HepG2 (cell line): ENCODE results near the gene SULT2A1. TPM values are rescaled to one million over a fixed set of nuclear protein-coding genes. Genes with fewer than 3 reads are reported as not detected.

Experiments
- ATAC-seq: fragments of 200-7000 bp; cut with Tn5 transposase; 3 replicates; pipeline ENCODE4 v1.9.1; 2020; ENCODE audit warnings: mild to moderate bottlenecking, moderate library complexity
- BruUV-seq: library from RNA; stranded (reverse); fragments of 400-500 nt; replicated peaks from 2 replicates; lab custom pipeline; 2021; lab: Mats Ljungman, UMichigan
- CTCF ChIA-PET: fragments of 300-600 bp; formaldehyde crosslinking; extraction: SDS; loops from one replicate; lab custom pipeline; 2021; ENCODE audit warnings: low total read pairs, inconsistent platforms, low intra/inter-chr PET ratio; lab: Yijun Ruan, JAX
- POLR2A ChIA-PET: fragments of 350-600 bp; sonication (Branson Sonifier 250); formaldehyde crosslinking; loops from one replicate; lab custom pipeline; 2020; ENCODE audit warnings: antibody characterized with exemption, inconsistent platforms; lab: Yijun Ruan, JAX
- DNase-seq: peaks from one replicate; pipeline ENCODE4 v3.0.0-alpha.2; 2015; ENCODE audit warnings: low spot score
- FAIRE-seq: peaks from 3 replicates; lab custom pipeline; 2011; peaks lifted over from hg19 to GRCh38; lab: Jason Lieb, UNC
- H2AFZ ChIP-seq: one replicate; pipeline ENCODE4 v1.6.1; 2011; ENCODE audit warnings: low read length, inconsistent platforms
- H3K27ac ChIP-seq: fragments of 300-600 bp; 3 replicates; pipeline ENCODE4 v1.8.0; 2011; ENCODE audit warnings: mixed run types, mild to moderate bottlenecking, mixed read lengths, low read length, inconsistent platforms; ENCODE audit not compliant: insufficient read depth; ENCODE audit errors: extremely low read length
- H3K27me3 ChIP-seq, 2 experiments: fragments of 200-600 bp in 1 of 2; 2 replicates in 1 of 2; 3 replicates in 1 of 2; pipeline versions ENCODE4 v1.6.0 to v1.8.0; 2011; ENCODE audit warnings: low read length in 2 of 2, mild to moderate bottlenecking in 2 of 2, moderate library complexity in 2 of 2, inconsistent platforms in 1 of 2; ENCODE audit not compliant: insufficient read depth in 2 of 2, control insufficient read depth in 1 of 2
- H3K36me3 ChIP-seq, 2 experiments: fragments of 200-600 bp in 1 of 2; replicated peaks in 1 of 2; 2 replicates in 1 of 2; 3 replicates in 1 of 2; pipeline versions ENCODE4 v1.5.1 to v1.8.0; 2011; ENCODE audit warnings: low read length in 2 of 2, inconsistent platforms in 1 of 2; ENCODE audit not compliant: insufficient read depth in 2 of 2, control insufficient read depth in 1 of 2
- H3K4me1 ChIP-seq: 2 replicates; pipeline ENCODE4 v1.5.1; 2012; ENCODE audit warnings: low read length, inconsistent platforms; ENCODE audit not compliant: insufficient read depth
- H3K4me2 ChIP-seq: 2 replicates; pipeline ENCODE4 v1.6.0; 2011; ENCODE audit warnings: low read depth, low read length, inconsistent platforms
- H3K4me3 ChIP-seq, 3 experiments: fragments of 200-600 bp in 1 of 3; sonication (generic), shearing (Covaris generic) in 1 of 3; replicated peaks in 1 of 3; 2 replicates each; pipeline ENCODE4 v1.5.1; 2011 to 2016; ENCODE audit warnings: low read length in 3 of 3, inconsistent platforms in 2 of 3, low read depth in 2 of 3, mild to moderate bottlenecking in 2 of 3, control low read depth in 1 of 3, mixed read lengths in 1 of 3; ENCODE audit not compliant: insufficient read depth in 1 of 3
- H3K79me2 ChIP-seq: one replicate; pipeline ENCODE4 v1.6.1; 2011; ENCODE audit warnings: low read length, inconsistent platforms; ENCODE audit not compliant: insufficient read depth
- H3K9ac ChIP-seq: 2 replicates; pipeline ENCODE4 v1.6.0; 2011; ENCODE audit warnings: mild to moderate bottlenecking, low read depth, low read length, inconsistent platforms; ENCODE audit not compliant: insufficient read depth
- H3K9me3 ChIP-seq: 2 replicates; pipeline ENCODE4 v1.5.1; 2012; ENCODE audit warnings: mild to moderate bottlenecking, low read length
- H4K20me1 ChIP-seq: 2 replicates; pipeline ENCODE4 v1.6.0; 2011; ENCODE audit warnings: inconsistent platforms, mild to moderate bottlenecking, low read length, moderate library complexity; ENCODE audit not compliant: insufficient read depth
- CREBL2 ChIP-seq: sonication (generic); formaldehyde crosslinking; IDR thresholded peaks from 2 replicates; pipeline ENCODE4 v1.8.1; 2023; ENCODE audit warnings: missing genetic modification reagents, mild to moderate bottlenecking, borderline replicate concordance
- E2F1 ChIP-seq: sonication (generic); formaldehyde crosslinking; IDR thresholded peaks from 2 replicates; pipeline ENCODE4 v1.5.0; 2020; ENCODE audit warnings: missing genetic modification reagents
- E2F5 ChIP-seq: sonication (generic); formaldehyde crosslinking; conservative IDR thresholded peaks from 2 replicates; pipeline ENCODE4 v1.4.0; 2020; ENCODE audit warnings: missing genetic modification reagents
- EED ChIP-seq: sonication (generic); formaldehyde crosslinking; IDR thresholded peaks from 2 replicates; pipeline ENCODE4 v1.5.0; 2020; ENCODE audit warnings: mild to moderate bottlenecking, missing genetic modification reagents
- SAP130 ChIP-seq: IDR thresholded peaks from 2 replicates; pipeline ENCODE4 v1.6.1; 2016; ENCODE audit warnings: low read depth
- SNRNP70 ChIP-seq: fragments of 200-400 bp; formaldehyde crosslinking; IDR thresholded peaks from 2 replicates; pipeline ENCODE4 v1.6.1; 2017; ENCODE audit warnings: mild to moderate bottlenecking, low read depth, low read length, moderate library complexity
- ZNF317 ChIP-seq: sonication (generic); formaldehyde crosslinking; IDR thresholded peaks from 2 replicates; pipeline ENCODE4 v1.5.0; 2020; ENCODE audit warnings: mild to moderate bottlenecking, missing genetic modification reagents
- ZSCAN30 ChIP-seq: sonication (generic); formaldehyde crosslinking; IDR thresholded peaks from 2 replicates; pipeline ENCODE4 v1.5.0; 2020; ENCODE audit warnings: mild to moderate bottlenecking, missing genetic modification reagents
- WGBS: methylation state at CpG from one replicate; pipeline ENCODE4 v1.1.6; 2017; ENCODE audit warnings: low lambda C conversion rate; 5-methylcytosine and 5-hydroxymethylcytosine counted together
- in situ Hi-C: cut with HindIII; loops from 2 replicates; pipeline ENCODE4 v1.10.0; 2017; ENCODE audit warnings: low pct_unique_long_range_greater_than_20kb; ENCODE audit not compliant: extremely low pct_ligation_motif_present
- intact Hi-C: fragments of 100-400 bp; cut with micrococcal nuclease; formaldehyde crosslinking; loops from one replicate; pipeline ENCODE4 v1.10.0; 2022; ENCODE audit not compliant: unreplicated experiment
- polyA plus RNA-seq, 8 experiments: library from polyadenylated mRNA; depleted of rRNA in 3 of 8; stranded (reverse) in 7 of 8; unstranded in 1 of 8; fragments of >200 nt; fragmentation: Illumina TruSeq in 4 of 8; extraction: Trizol in 4 of 8; gene quantifications; 2 replicates each; pipeline versions ENCODE4 v1.2.1 to v1.2.3, GENCODE V29; 2011 to 2016; ENCODE audit warnings: low read depth in 4 of 8, missing spikeins in 1 of 8, mixed read lengths in 1 of 8; ENCODE audit not compliant: insufficient read depth in 1 of 8
- total RNA-seq, 5 experiments: library from RNA; depleted of rRNA; stranded (reverse); fragments of >200 nt; fragmentation: Illumina TruSeq; extraction: Trizol; gene quantifications; 2 replicates each; pipeline ENCODE4 v1.2.3, GENCODE V29; 2016; ENCODE audit warnings: low read depth in 1 of 5
- TF ChIP-seq, protein P1 (sequence below): sonication (generic); formaldehyde crosslinking; IDR thresholded peaks from 2 replicates; pipeline ENCODE4 v1.4.0; 2020; ENCODE audit warnings: missing genetic modification reagents, borderline replicate concordance

Gene SULT2A1
- total and polyA plus RNA-seq, 2 of the 13 experiments (the other 11 are each of a cell fraction or from before 2014, with no cell fraction given) = 137 to 193 TPM

DNA sequence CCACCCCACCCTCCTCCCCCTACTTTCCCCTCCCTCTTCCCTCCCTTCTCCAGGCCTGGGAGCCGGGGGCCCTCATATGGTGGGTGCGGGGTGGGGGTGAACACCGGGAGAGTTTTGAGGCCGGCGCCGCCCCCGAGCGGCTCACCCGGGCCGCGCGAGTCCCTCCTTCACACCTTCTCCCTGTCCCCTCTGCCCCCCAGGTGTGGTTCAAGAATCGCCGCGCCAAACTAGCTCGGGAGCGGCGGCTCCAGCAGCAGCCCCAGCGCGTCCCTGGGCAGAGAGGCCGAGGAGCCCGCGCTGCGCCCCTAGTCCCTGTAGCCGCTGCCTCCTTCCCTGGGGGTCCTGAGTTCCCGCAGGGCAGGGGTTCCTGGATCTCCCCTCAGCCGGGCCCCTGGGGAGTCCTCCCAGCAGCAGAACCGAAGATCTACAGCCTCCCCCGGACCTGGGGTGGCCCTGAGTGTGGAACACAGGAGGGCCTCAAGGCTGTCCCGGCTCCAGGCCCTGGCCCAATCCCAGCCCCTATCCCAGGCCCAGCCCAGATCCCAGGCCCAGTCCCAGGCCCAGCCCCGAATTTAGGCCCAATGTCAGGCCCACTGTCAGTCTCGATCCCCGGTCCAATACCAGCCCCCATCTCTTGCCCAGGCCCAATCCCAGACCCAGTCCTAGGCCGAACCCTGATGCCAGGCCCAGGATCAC, 25.4 kb downstream of the SULT2A1 start:
- CTCF ChIA-PET = no interaction called here
- DNase-seq (no peak), ATAC-seq (no peak), FAIRE-seq (no peak)
- WGBS = 76% methylated on average over 20 of the region's 34 CpGs
- H3K36me3 ChIP-seq = no peaks in the 10 kb centered on the region
- H3K9ac ChIP-seq = no peak overlapping the region
- POLR2A ChIA-PET = no interaction called here
- no peak overlapping the region for H3K4me2 ChIP-seq
- no TSS peak for BruUV-seq
- no peak overlapping the region for H3K27ac ChIP-seq
- in situ Hi-C loops = no loop called here
- intact Hi-C loops = no loop called here
- H2AFZ ChIP-seq = no peak overlapping the region
- H3K4me1 ChIP-seq = peaks cover 20% of the 10 kb centered on the region
- H3K27me3 ChIP-seq = peaks cover 0 to 6% of the 10 kb centered on the region in 2 experiments; a peak in 1 of 5 replicates
- no peak overlapping the region for H3K4me3 ChIP-seq
- H3K79me2 ChIP-seq = no peaks in the 10 kb centered on the region
- H3K9me3 ChIP-seq = no peaks in the 10 kb centered on the region
- TF ChIP-seq SAP130 (CRISPR knock-in tag) (no peak), E2F1 (CRISPR knock-in tag) (no peak), ZNF317 (CRISPR knock-in tag) (no peak), E2F5 (CRISPR knock-in tag) (no peak), EED (CRISPR knock-in tag) (no peak), ZSCAN30 (CRISPR knock-in tag) (no peak), CREBL2 (CRISPR knock-in tag) (no peak), SNRNP70 (no peak)
- TF ChIP-seq, protein P1, sequence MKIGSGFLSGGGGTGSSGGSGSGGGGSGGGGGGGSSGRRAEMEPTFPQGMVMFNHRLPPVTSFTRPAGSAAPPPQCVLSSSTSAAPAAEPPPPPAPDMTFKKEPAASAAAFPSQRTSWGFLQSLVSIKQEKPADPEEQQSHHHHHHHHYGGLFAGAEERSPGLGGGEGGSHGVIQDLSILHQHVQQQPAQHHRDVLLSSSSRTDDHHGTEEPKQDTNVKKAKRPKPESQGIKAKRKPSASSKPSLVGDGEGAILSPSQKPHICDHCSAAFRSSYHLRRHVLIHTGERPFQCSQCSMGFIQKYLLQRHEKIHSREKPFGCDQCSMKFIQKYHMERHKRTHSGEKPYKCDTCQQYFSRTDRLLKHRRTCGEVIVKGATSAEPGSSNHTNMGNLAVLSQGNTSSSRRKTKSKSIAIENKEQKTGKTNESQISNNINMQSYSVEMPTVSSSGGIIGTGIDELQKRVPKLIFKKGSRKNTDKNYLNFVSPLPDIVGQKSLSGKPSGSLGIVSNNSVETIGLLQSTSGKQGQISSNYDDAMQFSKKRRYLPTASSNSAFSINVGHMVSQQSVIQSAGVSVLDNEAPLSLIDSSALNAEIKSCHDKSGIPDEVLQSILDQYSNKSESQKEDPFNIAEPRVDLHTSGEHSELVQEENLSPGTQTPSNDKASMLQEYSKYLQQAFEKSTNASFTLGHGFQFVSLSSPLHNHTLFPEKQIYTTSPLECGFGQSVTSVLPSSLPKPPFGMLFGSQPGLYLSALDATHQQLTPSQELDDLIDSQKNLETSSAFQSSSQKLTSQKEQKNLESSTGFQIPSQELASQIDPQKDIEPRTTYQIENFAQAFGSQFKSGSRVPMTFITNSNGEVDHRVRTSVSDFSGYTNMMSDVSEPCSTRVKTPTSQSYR = no peak
- no peaks in the 10 kb centered on the region for H4K20me1 ChIP-seq
